HL-60 (cell line): Measurements from ENCODE around the gene ATP7A.

ENCODE experiments used
- TF ChIP-seq, protein P1 (sequence below): IDR thresholded peaks from one replicate; pipeline ENCODE4 v1.5.1; 2011; ENCODE audit warnings: low read length, control low read depth, inconsistent platforms; ENCODE audit not compliant: insufficient read depth
- TF ChIP-seq, protein P2 (sequence below): IDR thresholded peaks from 2 replicates; pipeline ENCODE4 v1.6.1; 2012; ENCODE audit warnings: low read depth; ENCODE audit not compliant: insufficient replicate concordance

DNA sequence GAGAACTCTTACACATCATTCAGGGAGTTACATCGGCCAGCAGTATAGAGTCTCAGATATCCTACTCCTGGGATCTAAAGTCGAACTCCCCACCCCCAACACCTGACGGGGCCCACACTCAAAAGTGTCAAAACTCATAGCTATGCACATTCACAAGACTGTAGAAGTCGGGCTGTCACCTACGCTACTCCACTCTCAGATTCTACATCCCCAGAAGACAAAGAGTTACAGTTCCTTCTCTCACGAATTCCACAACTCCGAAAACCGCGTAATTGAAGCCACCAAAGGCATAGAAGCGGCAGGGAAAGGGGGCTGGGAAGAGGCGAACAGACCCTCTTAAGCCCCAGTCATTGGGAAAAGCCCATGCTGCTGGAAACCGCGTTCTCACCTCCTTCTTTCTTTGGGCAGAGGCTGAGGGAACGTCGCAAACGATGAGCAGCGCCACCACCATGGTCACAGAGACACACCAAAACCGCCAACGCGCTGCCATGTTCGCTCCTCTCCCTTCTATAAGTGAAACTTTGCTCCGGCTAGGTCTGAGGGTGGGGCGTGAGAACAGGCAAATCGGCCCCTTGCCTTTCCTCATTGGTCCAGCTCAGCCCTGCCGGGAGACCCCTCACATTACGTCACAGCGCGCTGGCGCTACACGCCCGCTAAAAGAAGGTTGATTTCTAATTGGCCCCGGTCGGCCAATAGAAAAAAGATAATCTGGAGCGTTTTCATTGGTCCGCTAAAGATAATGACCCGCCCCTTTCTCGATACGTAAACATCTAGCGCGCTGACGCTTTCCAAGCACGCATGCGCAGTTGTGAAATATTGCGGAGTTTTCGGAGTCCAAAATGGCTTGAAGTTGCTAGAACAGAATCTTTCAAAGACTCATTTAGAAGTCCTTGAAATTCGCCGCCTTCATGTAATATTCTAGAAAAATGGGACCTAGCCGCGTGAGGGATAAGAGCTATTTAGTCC lies 15.3 kb upstream of the ATP7A start, which contains the start of gene MAGT1:
- TF ChIP-seq, protein P1, sequence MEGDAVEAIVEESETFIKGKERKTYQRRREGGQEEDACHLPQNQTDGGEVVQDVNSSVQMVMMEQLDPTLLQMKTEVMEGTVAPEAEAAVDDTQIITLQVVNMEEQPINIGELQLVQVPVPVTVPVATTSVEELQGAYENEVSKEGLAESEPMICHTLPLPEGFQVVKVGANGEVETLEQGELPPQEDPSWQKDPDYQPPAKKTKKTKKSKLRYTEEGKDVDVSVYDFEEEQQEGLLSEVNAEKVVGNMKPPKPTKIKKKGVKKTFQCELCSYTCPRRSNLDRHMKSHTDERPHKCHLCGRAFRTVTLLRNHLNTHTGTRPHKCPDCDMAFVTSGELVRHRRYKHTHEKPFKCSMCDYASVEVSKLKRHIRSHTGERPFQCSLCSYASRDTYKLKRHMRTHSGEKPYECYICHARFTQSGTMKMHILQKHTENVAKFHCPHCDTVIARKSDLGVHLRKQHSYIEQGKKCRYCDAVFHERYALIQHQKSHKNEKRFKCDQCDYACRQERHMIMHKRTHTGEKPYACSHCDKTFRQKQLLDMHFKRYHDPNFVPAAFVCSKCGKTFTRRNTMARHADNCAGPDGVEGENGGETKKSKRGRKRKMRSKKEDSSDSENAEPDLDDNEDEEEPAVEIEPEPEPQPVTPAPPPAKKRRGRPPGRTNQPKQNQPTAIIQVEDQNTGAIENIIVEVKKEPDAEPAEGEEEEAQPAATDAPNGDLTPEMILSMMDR = no peak
- TF ChIP-seq, protein P2, sequence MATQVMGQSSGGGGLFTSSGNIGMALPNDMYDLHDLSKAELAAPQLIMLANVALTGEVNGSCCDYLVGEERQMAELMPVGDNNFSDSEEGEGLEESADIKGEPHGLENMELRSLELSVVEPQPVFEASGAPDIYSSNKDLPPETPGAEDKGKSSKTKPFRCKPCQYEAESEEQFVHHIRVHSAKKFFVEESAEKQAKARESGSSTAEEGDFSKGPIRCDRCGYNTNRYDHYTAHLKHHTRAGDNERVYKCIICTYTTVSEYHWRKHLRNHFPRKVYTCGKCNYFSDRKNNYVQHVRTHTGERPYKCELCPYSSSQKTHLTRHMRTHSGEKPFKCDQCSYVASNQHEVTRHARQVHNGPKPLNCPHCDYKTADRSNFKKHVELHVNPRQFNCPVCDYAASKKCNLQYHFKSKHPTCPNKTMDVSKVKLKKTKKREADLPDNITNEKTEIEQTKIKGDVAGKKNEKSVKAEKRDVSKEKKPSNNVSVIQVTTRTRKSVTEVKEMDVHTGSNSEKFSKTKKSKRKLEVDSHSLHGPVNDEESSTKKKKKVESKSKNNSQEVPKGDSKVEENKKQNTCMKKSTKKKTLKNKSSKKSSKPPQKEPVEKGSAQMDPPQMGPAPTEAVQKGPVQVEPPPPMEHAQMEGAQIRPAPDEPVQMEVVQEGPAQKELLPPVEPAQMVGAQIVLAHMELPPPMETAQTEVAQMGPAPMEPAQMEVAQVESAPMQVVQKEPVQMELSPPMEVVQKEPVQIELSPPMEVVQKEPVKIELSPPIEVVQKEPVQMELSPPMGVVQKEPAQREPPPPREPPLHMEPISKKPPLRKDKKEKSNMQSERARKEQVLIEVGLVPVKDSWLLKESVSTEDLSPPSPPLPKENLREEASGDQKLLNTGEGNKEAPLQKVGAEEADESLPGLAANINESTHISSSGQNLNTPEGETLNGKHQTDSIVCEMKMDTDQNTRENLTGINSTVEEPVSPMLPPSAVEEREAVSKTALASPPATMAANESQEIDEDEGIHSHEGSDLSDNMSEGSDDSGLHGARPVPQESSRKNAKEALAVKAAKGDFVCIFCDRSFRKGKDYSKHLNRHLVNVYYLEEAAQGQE = no peak
